T-helper 9 cell (primary cell): ENCODE results near the gene KIDINS220.

ENCODE experiments used
- DNase-seq: peaks from one replicate; pipeline ENCODE4 v3.0.0-alpha.2; 2020

KIDINS220 gene

GRCh38 chr2:8691859-8692437 lies 145.5 kb downstream of the KIDINS220 start:
- no peak for DNase-seq

DNA sequence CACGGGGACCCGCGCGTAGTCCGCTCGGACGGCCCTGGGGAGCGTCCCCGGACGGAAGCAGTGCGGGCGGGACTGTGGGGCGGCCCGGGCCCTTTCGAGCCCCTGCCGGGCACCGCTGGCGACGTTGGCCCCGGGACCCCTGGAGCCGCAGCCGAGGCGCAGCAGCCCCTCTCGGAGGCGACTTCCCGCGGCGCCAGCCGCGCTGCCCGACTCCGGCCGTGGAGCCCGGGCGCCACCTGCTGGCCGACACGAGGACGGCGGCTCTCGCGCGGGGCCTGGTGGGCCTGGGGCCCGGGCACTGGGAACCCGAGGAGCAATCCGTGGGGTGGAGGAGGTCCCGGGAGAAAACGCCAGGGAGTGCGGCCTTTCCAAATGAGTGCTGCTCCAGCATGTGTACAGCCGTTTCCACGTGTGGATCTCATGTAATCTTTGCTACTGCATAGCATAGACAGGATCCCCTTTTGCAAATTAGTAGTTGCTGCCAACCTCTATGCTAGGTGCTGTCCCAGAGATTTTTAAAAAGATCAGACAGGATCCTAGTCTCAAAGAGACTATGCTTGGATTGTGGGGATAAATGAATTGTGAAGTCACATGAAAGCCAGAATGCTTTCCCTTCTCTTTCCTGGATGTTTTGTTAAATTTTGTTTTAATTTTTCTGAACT lies 151.6 kb downstream of the KIDINS220 start:
- DNase-seq: peak; percentile 82

- DNase-seq: peak; percentile 29
Measured at GRCh38 chr2:8684878-8685696, 152.3 kb downstream of the KIDINS220 start.

DNA sequence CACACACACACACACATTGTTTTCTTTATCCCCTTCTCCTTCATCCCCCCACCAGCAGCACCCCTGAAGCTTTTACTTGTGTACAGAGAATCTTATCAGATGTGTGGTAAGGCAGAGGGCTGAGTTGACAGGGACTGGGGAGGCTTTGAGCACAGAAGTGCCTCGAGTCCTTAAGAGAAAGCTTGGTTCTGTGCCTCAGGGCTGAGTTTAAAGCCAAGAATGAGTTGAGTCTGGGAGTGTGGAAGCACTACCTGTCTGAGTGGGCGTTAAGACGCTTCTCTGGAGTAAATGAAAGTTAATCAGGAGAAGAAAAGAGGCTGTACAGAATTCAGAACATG lies 152.9 kb downstream of the KIDINS220 start:
- no peak for DNase-seq

- DNase-seq: peak; percentile 41
Measured at GRCh38 chr2:8682719-8683667, 154.4 kb downstream of the KIDINS220 start.

GRCh38 chr2:8681786-8682692 lies 155.4 kb downstream of the KIDINS220 start, which contains the start of gene ID2:
Gene ID2 (plus strand): TSS chr2:8682056. CDS start chr2:8682166, 110 bp downstream.
- DNase-seq: peak; percentile 97

- peak; percentile 51 for DNase-seq
Measured at GRCh38 chr2:8680822-8681760, 156.3 kb downstream of the KIDINS220 start.

- DNase-seq: no peak
Measured at GRCh38 chr2:8679827-8680731, 157.3 kb downstream of the KIDINS220 start.

- no peak for DNase-seq
Measured at GRCh38 chr2:8679567-8679826, 157.9 kb downstream of the KIDINS220 start.
